SIG-M5 treated with dmso at 0.1 percent for 504 hours (cell line): ENCODE measurements around the gene GPANK1.

Experiments used
- DNase-seq: peaks from one replicate; lab custom pipeline; 2025; ENCODE audit not compliant: unreplicated experiment; lab: John Stamatoyannopoulos, UW

The GPANK1 gene

GRCh38 chr6:31663126-31663960 is 1.5 kb downstream of the GPANK1 start:
- no peak for DNase-seq

GRCh38 chr6:31662124-31662723 is 2.6 kb downstream of the GPANK1 start:
- DNase-seq = no peak

GRCh38 chr6:31661262-31662123 is 3.3 kb downstream of the GPANK1 start:
- DNase-seq = no peak

GRCh38 chr6:31660381-31661261 is 4.2 kb downstream of the GPANK1 start, which contains the start of gene C6orf47:
Gene C6orf47, minus strand, starts transcription at chr6:31660778. Its CDS starts 831 bp downstream, at chr6:31659947.
- DNase-seq = peak; percentile 80

GRCh38 chr6:31659649-31660380 is 5.0 kb downstream of the GPANK1 start:
- DNase-seq = peak; percentile 42

- DNase-seq = no peak
These were observed 5.7 kb downstream of the GPANK1 start for GRCh38 chr6:31658983-31659648.

GRCh38 chr6:31658158-31658688 is 6.6 kb downstream of the GPANK1 start:
- DNase-seq = no peak

GRCh38 chr6:31657406-31658157 is 7.2 kb downstream of the GPANK1 start:
- DNase-seq = no peak

GRCh38 chr6:31655349-31656237 is 9.2 kb downstream of the GPANK1 start, which contains the start of gene APOM:
Gene APOM, plus strand, starts transcription at chr6:31655894. Its CDS starts 73 bp downstream, at chr6:31655967.
- DNase-seq = no peak

- no peak for DNase-seq
These were observed 10.0 kb downstream of the GPANK1 start for GRCh38 chr6:31654574-31655348.

- peak; percentile 94 for DNase-seq
These were observed 11.7 kb downstream of the GPANK1 start for GRCh38 chr6:31652925-31653724.

- peak; percentile 74 for DNase-seq
These were observed 13.1 kb downstream of the GPANK1 start for GRCh38 chr6:31651602-31652191.

- no peak for DNase-seq
These were observed 19.5 kb downstream of the GPANK1 start for GRCh38 chr6:31645325-31645724.

- DNase-seq = no peak
These were observed 20.9 kb downstream of the GPANK1 start for GRCh38 chr6:31643818-31644454.
